ENCODE results near the gene CAV3. TPM values are rescaled to one million over a fixed set of nuclear protein-coding genes. Genes with fewer than 3 reads are reported as not detected.

The CAV3 gene
- polyA plus RNA-seq, 1 donor (not counting 4 experiments of a cell fraction or from before 2014, with no cell fraction given) = not detected

DNA sequence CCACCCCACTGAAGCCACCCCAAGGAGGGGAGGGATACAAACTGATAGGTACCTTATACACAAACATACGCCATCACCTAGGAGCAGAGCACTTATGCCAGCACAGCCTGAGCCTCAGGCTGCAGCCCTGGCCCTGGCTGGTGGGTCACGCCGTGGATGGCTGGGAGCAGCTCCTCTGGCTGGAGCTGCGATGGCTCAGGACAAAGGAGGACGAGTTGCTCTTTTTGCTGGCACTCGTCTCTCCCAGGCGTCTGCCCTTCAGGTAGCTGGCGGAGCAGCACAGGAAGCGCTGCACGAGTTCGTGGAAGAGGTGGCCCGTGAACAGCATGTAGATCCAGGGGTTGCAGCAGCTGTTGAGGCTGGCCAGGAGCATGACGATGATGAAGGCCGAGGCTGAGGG is 19.2 kb downstream of the CAV3 start:
- dilution Hi-C loops (cut with MboI; ENCODE audit: extremely low pct_ligation_motif_present, low sequenced_read_pairs) = no loop called here
- Histone ChIP-seq H3K4me1 (ENCODE audit: control insufficient read depth, extremely low read depth, insufficient read depth, low read length) (no peaks in the 10 kb centered on the region), H3K4me3 (ENCODE audit: control insufficient read depth in 2 of 3, extremely low read depth in 1 of 3, insufficient read depth in 2 of 3, low read depth in 1 of 3, low read length in 3 of 3) (no peak overlapping the region), H3K9me3 (ENCODE audit: control insufficient read depth, low read depth, low read length) (no peaks in the 10 kb centered on the region), H3K4me2 (ENCODE audit: control insufficient read depth, extremely low read depth, insufficient read depth, low read depth, low read length) (no peak overlapping the region), H4K20me1 (ENCODE audit: control insufficient read depth, extremely low read depth, insufficient read depth, low read length) (no peaks in the 10 kb centered on the region), H3K36me3 (ENCODE audit: control insufficient read depth in 2 of 2, extremely low read depth in 1 of 2, insufficient read depth in 2 of 2, low read length in 2 of 2) (no peaks in the 10 kb centered on the region), H3K9ac (ENCODE audit: control insufficient read depth, extremely low read depth, insufficient read depth, low read length) (no peak overlapping the region), H3K27me3 (ENCODE audit: control insufficient read depth, extremely low read depth, insufficient read depth, low read length) (no peaks in the 10 kb centered on the region), H3K79me2 (ENCODE audit: control insufficient read depth, insufficient read depth, low read length) (no peaks in the 10 kb centered on the region), H3K9me1 (ENCODE audit: control insufficient read depth, extremely low read depth, insufficient read depth, low read length) (no peaks in the 10 kb centered on the region), H2AFZ (ENCODE audit: control insufficient read depth, low read length) (no peak overlapping the region), H3K27ac (ENCODE audit: control insufficient read depth, insufficient read depth, low read length) (no peak overlapping the region)
- FAIRE-seq (no peak), DNase-seq (ENCODE audit: low read depth, low spot score) (no peak)
- TF ChIP-seq, protein P1, sequence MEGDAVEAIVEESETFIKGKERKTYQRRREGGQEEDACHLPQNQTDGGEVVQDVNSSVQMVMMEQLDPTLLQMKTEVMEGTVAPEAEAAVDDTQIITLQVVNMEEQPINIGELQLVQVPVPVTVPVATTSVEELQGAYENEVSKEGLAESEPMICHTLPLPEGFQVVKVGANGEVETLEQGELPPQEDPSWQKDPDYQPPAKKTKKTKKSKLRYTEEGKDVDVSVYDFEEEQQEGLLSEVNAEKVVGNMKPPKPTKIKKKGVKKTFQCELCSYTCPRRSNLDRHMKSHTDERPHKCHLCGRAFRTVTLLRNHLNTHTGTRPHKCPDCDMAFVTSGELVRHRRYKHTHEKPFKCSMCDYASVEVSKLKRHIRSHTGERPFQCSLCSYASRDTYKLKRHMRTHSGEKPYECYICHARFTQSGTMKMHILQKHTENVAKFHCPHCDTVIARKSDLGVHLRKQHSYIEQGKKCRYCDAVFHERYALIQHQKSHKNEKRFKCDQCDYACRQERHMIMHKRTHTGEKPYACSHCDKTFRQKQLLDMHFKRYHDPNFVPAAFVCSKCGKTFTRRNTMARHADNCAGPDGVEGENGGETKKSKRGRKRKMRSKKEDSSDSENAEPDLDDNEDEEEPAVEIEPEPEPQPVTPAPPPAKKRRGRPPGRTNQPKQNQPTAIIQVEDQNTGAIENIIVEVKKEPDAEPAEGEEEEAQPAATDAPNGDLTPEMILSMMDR (optimal IDR thresholded peaks at IDR 0.05 in 1 of 3, IDR thresholded peaks at IDR 0.05 in 1 of 3, conservative IDR thresholded peaks at IDR 0.05 in 1 of 3; ENCODE audit: extremely low read depth in 1 of 3, insufficient read depth in 2 of 3, low read length in 3 of 3) = no peak
- no peak for TF ChIP-seq EZH2 (IDR thresholded peaks at IDR 0.05; ENCODE audit: low read length)

DNA sequence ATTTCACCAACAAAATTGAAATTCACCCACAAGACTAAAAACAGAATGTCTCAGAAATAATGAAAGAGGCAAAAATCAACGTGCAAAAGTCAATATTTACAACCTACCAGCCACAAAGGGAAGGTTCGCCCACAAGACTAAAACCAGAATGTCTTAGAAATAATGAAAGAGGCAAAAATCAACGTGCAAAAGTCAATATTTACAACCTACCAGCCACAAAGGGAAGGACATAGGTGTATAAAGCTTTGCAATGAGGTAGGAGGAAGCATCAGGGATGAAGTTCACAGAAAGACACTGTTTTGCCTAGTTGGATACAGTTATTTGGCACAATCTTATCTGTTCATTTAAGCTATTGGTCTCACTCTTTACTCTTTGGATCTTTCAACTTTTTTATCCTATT is 21.5 kb downstream of the CAV3 start:
- Histone ChIP-seq H4K20me1 (ENCODE audit: control insufficient read depth, extremely low read depth, insufficient read depth, low read length) (no peaks in the 10 kb centered on the region), H3K4me2 (ENCODE audit: control insufficient read depth, extremely low read depth, insufficient read depth, low read depth, low read length) (no peak overlapping the region), H3K9me1 (ENCODE audit: control insufficient read depth, extremely low read depth, insufficient read depth, low read length) (no peaks in the 10 kb centered on the region), H3K9me3 (ENCODE audit: control insufficient read depth, low read depth, low read length) (no peaks in the 10 kb centered on the region), H3K36me3 (ENCODE audit: control insufficient read depth in 2 of 2, extremely low read depth in 1 of 2, insufficient read depth in 2 of 2, low read length in 2 of 2) (no peaks in the 10 kb centered on the region), H3K27ac (ENCODE audit: control insufficient read depth, insufficient read depth, low read length) (no peak overlapping the region), H2AFZ (ENCODE audit: control insufficient read depth, low read length) (no peak overlapping the region), H3K79me2 (ENCODE audit: control insufficient read depth, insufficient read depth, low read length) (no peaks in the 10 kb centered on the region), H3K9ac (ENCODE audit: control insufficient read depth, extremely low read depth, insufficient read depth, low read length) (no peak overlapping the region), H3K4me1 (ENCODE audit: control insufficient read depth, extremely low read depth, insufficient read depth, low read length) (no peaks in the 10 kb centered on the region), H3K27me3 (ENCODE audit: control insufficient read depth, extremely low read depth, insufficient read depth, low read length) (no peaks in the 10 kb centered on the region), H3K4me3 (ENCODE audit: control insufficient read depth in 2 of 3, extremely low read depth in 1 of 3, insufficient read depth in 2 of 3, low read depth in 1 of 3, low read length in 3 of 3) (no peak overlapping the region)
- no peak for TF ChIP-seq EZH2 (IDR thresholded peaks at IDR 0.05; ENCODE audit: low read length)
- TF ChIP-seq, protein P1 (optimal IDR thresholded peaks at IDR 0.05 in 1 of 3, IDR thresholded peaks at IDR 0.05 in 1 of 3, conservative IDR thresholded peaks at IDR 0.05 in 1 of 3; ENCODE audit: extremely low read depth in 1 of 3, insufficient read depth in 2 of 3, low read length in 3 of 3) = no peak
- dilution Hi-C loops (cut with MboI; ENCODE audit: extremely low pct_ligation_motif_present, low sequenced_read_pairs) = no loop called here
- DNase-seq (ENCODE audit: low read depth, low spot score) (no peak), FAIRE-seq (no peak)
